HCT116 (cell line): ENCODE data around the gene KLHL2.

Experiments
- MAX ChIP-seq: IDR thresholded peaks from 2 replicates; pipeline ENCODE4 v1.6.1; 2012
- POLR2AphosphoS5 ChIP-seq: IDR thresholded peaks from 2 replicates; pipeline ENCODE4 v1.6.1; 2011; ENCODE audit warnings: mild to moderate bottlenecking, low read depth, low read length, moderate library complexity
- RAD21 ChIP-seq: IDR thresholded peaks from 2 replicates; pipeline ENCODE4 v1.6.1; 2012; ENCODE audit warnings: low read depth, mild to moderate bottlenecking
- REST ChIP-seq: IDR thresholded peaks from 2 replicates; pipeline ENCODE4 v1.6.1; 2012; ENCODE audit warnings: low read depth

- TF ChIP-seq RAD21 (no peak), MAX (no peak), POLR2AphosphoS5 (no peak), REST (no peak)
Observed at GRCh38 chr4:165309456-165309855, 102.1 kb downstream of the KLHL2 start.
